HepG2 (cell line): ENCODE results near the gene PEAK3. TPM values are rescaled to one million over a fixed set of nuclear protein-coding genes. Genes with fewer than 3 reads are reported as not detected.

Experiments
- ATAC-seq: fragments of 200-7000 bp; cut with Tn5 transposase; 3 replicates; pipeline ENCODE4 v1.9.1; 2020; ENCODE audit warnings: mild to moderate bottlenecking, moderate library complexity
- BruUV-seq: library from RNA; stranded (reverse); fragments of 400-500 nt; replicated peaks from 2 replicates; lab custom pipeline; 2021; lab: Mats Ljungman, UMichigan
- CTCF ChIA-PET: fragments of 300-600 bp; formaldehyde crosslinking; extraction: SDS; loops from one replicate; lab custom pipeline; 2021; ENCODE audit warnings: low total read pairs, inconsistent platforms, low intra/inter-chr PET ratio; lab: Yijun Ruan, JAX
- POLR2A ChIA-PET: fragments of 350-600 bp; sonication (Branson Sonifier 250); formaldehyde crosslinking; loops from one replicate; lab custom pipeline; 2020; ENCODE audit warnings: antibody characterized with exemption, inconsistent platforms; lab: Yijun Ruan, JAX
- DNase-seq: peaks from one replicate; pipeline ENCODE4 v3.0.0-alpha.2; 2015; ENCODE audit warnings: low spot score
- FAIRE-seq: peaks from 3 replicates; lab custom pipeline; 2011; peaks lifted over from hg19 to GRCh38; lab: Jason Lieb, UNC
- H2AFZ ChIP-seq: one replicate; pipeline ENCODE4 v1.6.1; 2011; ENCODE audit warnings: low read length, inconsistent platforms
- H3K27ac ChIP-seq: fragments of 300-600 bp; 3 replicates; pipeline ENCODE4 v1.8.0; 2011; ENCODE audit warnings: mixed run types, mild to moderate bottlenecking, mixed read lengths, low read length, inconsistent platforms; ENCODE audit not compliant: insufficient read depth; ENCODE audit errors: extremely low read length
- H3K27me3 ChIP-seq, 2 experiments: fragments of 200-600 bp in 1 of 2; 2 replicates in 1 of 2; 3 replicates in 1 of 2; pipeline versions ENCODE4 v1.6.0 to v1.8.0; 2011; ENCODE audit warnings: low read length in 2 of 2, mild to moderate bottlenecking in 2 of 2, moderate library complexity in 2 of 2, inconsistent platforms in 1 of 2; ENCODE audit not compliant: insufficient read depth in 2 of 2, control insufficient read depth in 1 of 2
- H3K36me3 ChIP-seq, 2 experiments: fragments of 200-600 bp in 1 of 2; replicated peaks in 1 of 2; 2 replicates in 1 of 2; 3 replicates in 1 of 2; pipeline versions ENCODE4 v1.5.1 to v1.8.0; 2011; ENCODE audit warnings: low read length in 2 of 2, inconsistent platforms in 1 of 2; ENCODE audit not compliant: insufficient read depth in 2 of 2, control insufficient read depth in 1 of 2
- H3K4me1 ChIP-seq: 2 replicates; pipeline ENCODE4 v1.5.1; 2012; ENCODE audit warnings: low read length, inconsistent platforms; ENCODE audit not compliant: insufficient read depth
- H3K4me2 ChIP-seq: 2 replicates; pipeline ENCODE4 v1.6.0; 2011; ENCODE audit warnings: low read depth, low read length, inconsistent platforms
- H3K4me3 ChIP-seq, 3 experiments: fragments of 200-600 bp in 1 of 3; sonication (generic), shearing (Covaris generic) in 1 of 3; replicated peaks in 1 of 3; 2 replicates each; pipeline ENCODE4 v1.5.1; 2011 to 2016; ENCODE audit warnings: low read length in 3 of 3, inconsistent platforms in 2 of 3, low read depth in 2 of 3, mild to moderate bottlenecking in 2 of 3, control low read depth in 1 of 3, mixed read lengths in 1 of 3; ENCODE audit not compliant: insufficient read depth in 1 of 3
- H3K79me2 ChIP-seq: one replicate; pipeline ENCODE4 v1.6.1; 2011; ENCODE audit warnings: low read length, inconsistent platforms; ENCODE audit not compliant: insufficient read depth
- H3K9ac ChIP-seq: 2 replicates; pipeline ENCODE4 v1.6.0; 2011; ENCODE audit warnings: mild to moderate bottlenecking, low read depth, low read length, inconsistent platforms; ENCODE audit not compliant: insufficient read depth
- H3K9me3 ChIP-seq: 2 replicates; pipeline ENCODE4 v1.5.1; 2012; ENCODE audit warnings: mild to moderate bottlenecking, low read length
- H4K20me1 ChIP-seq: 2 replicates; pipeline ENCODE4 v1.6.0; 2011; ENCODE audit warnings: inconsistent platforms, mild to moderate bottlenecking, low read length, moderate library complexity; ENCODE audit not compliant: insufficient read depth
- BRCA1 ChIP-seq: sonication (generic); formaldehyde crosslinking; IDR thresholded peaks from 2 replicates; pipeline ENCODE4 v1.4.0; 2020; ENCODE audit warnings: missing genetic modification reagents
- ESRRA ChIP-seq: sonication (generic); formaldehyde crosslinking; IDR thresholded peaks from 2 replicates; pipeline ENCODE4 v1.5.1; 2020; ENCODE audit warnings: mild to moderate bottlenecking, low read depth, missing genetic modification reagents
- FOXM1 ChIP-seq: sonication (generic); formaldehyde crosslinking; IDR thresholded peaks from 2 replicates; pipeline ENCODE4 v1.5.0; 2020; ENCODE audit warnings: missing genetic modification reagents
- GABPB1 ChIP-seq: IDR thresholded peaks from 2 replicates; pipeline ENCODE4 v1.6.1; 2016; ENCODE audit warnings: mild to moderate bottlenecking, missing genetic modification reagents, moderate library complexity, missing compliant biosample characterization
- HOXD1 ChIP-seq: sonication (generic); formaldehyde crosslinking; IDR thresholded peaks from 2 replicates; pipeline ENCODE4 v1.5.0; 2020; ENCODE audit warnings: missing genetic modification reagents
- MEF2D ChIP-seq: sonication (generic); formaldehyde crosslinking; IDR thresholded peaks from 2 replicates; pipeline ENCODE4 v1.5.1; 2020; ENCODE audit warnings: mild to moderate bottlenecking, missing genetic modification reagents
- NFKB2 ChIP-seq: sonication (generic); formaldehyde crosslinking; IDR thresholded peaks from 2 replicates; pipeline ENCODE4 v1.4.0; 2020; ENCODE audit warnings: missing genetic modification reagents, borderline replicate concordance
- PHF8 ChIP-seq: sonication (generic); formaldehyde crosslinking; IDR thresholded peaks from 2 replicates; pipeline ENCODE4 v1.5.0; 2020; ENCODE audit warnings: missing genetic modification reagents
- POLR2AphosphoS5 ChIP-seq: IDR thresholded peaks from 2 replicates; pipeline ENCODE4 v1.6.1; 2012; ENCODE audit warnings: low read depth, low read length
- THAP8 ChIP-seq: sonication (generic); formaldehyde crosslinking; IDR thresholded peaks from 2 replicates; pipeline ENCODE4 v1.5.1; 2020; ENCODE audit warnings: missing genetic modification reagents, mild to moderate bottlenecking, borderline replicate concordance
- ZBTB14 ChIP-seq: sonication (generic); formaldehyde crosslinking; IDR thresholded peaks from 2 replicates; pipeline ENCODE4 v1.4.0; 2020; ENCODE audit warnings: missing genetic modification reagents
- ZMYM3 ChIP-seq: sonication (generic); formaldehyde crosslinking; IDR thresholded peaks from 2 replicates; pipeline ENCODE4 v1.5.1; 2020; ENCODE audit warnings: mild to moderate bottlenecking, missing genetic modification reagents
- ZNF282 ChIP-seq: fragments of 450-650 bp; IDR thresholded peaks from 2 replicates; pipeline ENCODE4 v1.6.1; 2018; ENCODE audit not compliant: partially characterized antibody
- ZNF605 ChIP-seq: sonication (generic); formaldehyde crosslinking; IDR thresholded peaks from 2 replicates; pipeline ENCODE4 v1.8.0; 2022; ENCODE audit warnings: mild to moderate bottlenecking, missing genetic modification reagents
- ZNF768 ChIP-seq: sonication (generic); formaldehyde crosslinking; IDR thresholded peaks from 2 replicates; pipeline ENCODE4 v1.4.0; 2020; ENCODE audit warnings: missing genetic modification reagents
- ZNF780A ChIP-seq: sonication (generic); formaldehyde crosslinking; IDR thresholded peaks from 2 replicates; pipeline ENCODE4 v1.8.0; 2022; ENCODE audit warnings: mild to moderate bottlenecking, missing genetic modification reagents, moderate library complexity
- WGBS: methylation state at CpG from one replicate; pipeline ENCODE4 v1.1.6; 2017; ENCODE audit warnings: low lambda C conversion rate; 5-methylcytosine and 5-hydroxymethylcytosine counted together
- in situ Hi-C: cut with HindIII; loops from 2 replicates; pipeline ENCODE4 v1.10.0; 2017; ENCODE audit warnings: low pct_unique_long_range_greater_than_20kb; ENCODE audit not compliant: extremely low pct_ligation_motif_present
- intact Hi-C: fragments of 100-400 bp; cut with micrococcal nuclease; formaldehyde crosslinking; loops from one replicate; pipeline ENCODE4 v1.10.0; 2022; ENCODE audit not compliant: unreplicated experiment
- polyA plus RNA-seq, 8 experiments: library from polyadenylated mRNA; depleted of rRNA in 3 of 8; stranded (reverse) in 7 of 8; unstranded in 1 of 8; fragments of >200 nt; fragmentation: Illumina TruSeq in 4 of 8; extraction: Trizol in 4 of 8; gene quantifications; 2 replicates each; pipeline versions ENCODE4 v1.2.1 to v1.2.3, GENCODE V29; 2011 to 2016; ENCODE audit warnings: low read depth in 4 of 8, missing spikeins in 1 of 8, mixed read lengths in 1 of 8; ENCODE audit not compliant: insufficient read depth in 1 of 8
- total RNA-seq, 5 experiments: library from RNA; depleted of rRNA; stranded (reverse); fragments of >200 nt; fragmentation: Illumina TruSeq; extraction: Trizol; gene quantifications; 2 replicates each; pipeline ENCODE4 v1.2.3, GENCODE V29; 2016; ENCODE audit warnings: low read depth in 1 of 5

Gene PEAK3
- total and polyA plus RNA-seq, 2 of the 13 experiments (the other 11 are each of a cell fraction or from before 2014, with no cell fraction given), result not detected

DNA sequence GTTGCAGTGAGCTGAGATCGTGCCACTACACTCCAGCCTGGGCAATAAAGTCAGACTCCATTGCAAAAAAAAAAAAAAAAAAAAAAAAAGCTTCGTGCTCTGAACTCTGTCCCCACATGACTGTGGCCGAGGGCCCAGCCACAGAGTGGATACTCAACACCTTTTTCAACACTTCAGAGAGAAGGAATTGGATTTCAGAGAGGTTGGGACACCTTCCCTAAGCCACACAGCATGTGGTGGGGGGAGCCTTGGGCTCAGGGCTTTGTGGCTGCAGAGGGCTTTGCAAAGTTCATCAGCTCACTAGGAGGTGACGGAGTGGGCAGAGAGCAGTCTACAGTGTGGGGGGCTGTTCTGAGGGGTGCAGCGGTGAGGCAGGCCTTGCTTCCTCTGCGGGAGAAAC is 36.9 kb upstream of the PEAK3 start:
- Histone ChIP-seq H3K27me3 (0 out of 5 replicates have a peak, but pooled peaks cover 0 to 3% of the 10 kb centered on the region in 2 experiments), H3K4me3 (no peak overlapping the region), H3K27ac (no peak overlapping the region), H4K20me1 (no peaks in the 10 kb centered on the region), H3K9ac (no peak overlapping the region), H3K4me1 (peaks cover 30% of the 10 kb centered on the region), H3K79me2 (no peaks in the 10 kb centered on the region), H3K4me2 (no peak overlapping the region), H3K36me3 (peaks cover 0 to 13% of the 10 kb centered on the region in 2 experiments; a peak in 3 of 5 replicates), H2AFZ (no peak overlapping the region), H3K9me3 (peaks cover 9% of the 10 kb centered on the region)
- ATAC-seq, result no peak
- DNase-seq, result no peak
- POLR2A ChIA-PET, result interaction anchor here (1.2 kb wide), 1 partner anchor 9 kb away, joined by 3 read pairs; no protein-coding TSS in a partner anchor
- BruUV-seq, result no TSS peak
- CTCF ChIA-PET, result no interaction called here
- 52% methylated on average over 6 of the region's 6 CpGs for WGBS
- FAIRE-seq, result no peak
- intact Hi-C loops (loop anchor here (10.0 kb wide), 2 partner anchors 84 to 296 kb away; partner anchors contain the start of genes PLEKHJ1 and SF3A2), in situ Hi-C loops (loop anchor here (5.0 to 10.0 kb wide), 3 partner anchors 42 to 164 kb away; partner anchors contain the start of genes AP3D1, PLEKHJ1 and SF3A2)
- TF ChIP-seq BRCA1, result no peak
- TF ChIP-seq ESRRA (CRISPR knock-in tag), result no peak
- no peak for TF ChIP-seq ZNF780A
- TF ChIP-seq THAP8, result no peak
- TF ChIP-seq MEF2D (CRISPR knock-in tag), result no peak
- no peak for TF ChIP-seq GABPB1 (CRISPR knock-in tag)
- peak; percentile 60; the same call in 1 of the 2 replicates for TF ChIP-seq ZMYM3 (CRISPR knock-in tag)
- TF ChIP-seq ZNF605 (CRISPR knock-in tag), result no peak
- peak; percentile 99 for TF ChIP-seq ZNF768
- TF ChIP-seq FOXM1 (CRISPR knock-in tag), result no peak
- TF ChIP-seq PHF8 (CRISPR knock-in tag), result no peak
- no peak for TF ChIP-seq NFKB2 (CRISPR knock-in tag)
- TF ChIP-seq ZBTB14 (CRISPR knock-in tag), result no peak
- TF ChIP-seq POLR2AphosphoS5, result no peak
- no peak for TF ChIP-seq HOXD1
- TF ChIP-seq ZNF282, result no peak
